HEK293T (cell line): ENCODE results near the gene GNA12.

Source experiments
- CTCF ChIA-PET: fragments of 350-600 bp; formaldehyde crosslinking; extraction: SDS; loops from one replicate; lab custom pipeline; 2021; ENCODE audit warnings: antibody characterized with exemption, inconsistent platforms; lab: Yijun Ruan, JAX
- POLR2A ChIA-PET: fragments of 350-600 bp; formaldehyde crosslinking; extraction: SDS; loops from one replicate; lab custom pipeline; 2020; ENCODE audit warnings: antibody characterized with exemption, inconsistent platforms; lab: Yijun Ruan, JAX
- DNase-seq: peaks from one replicate; pipeline ENCODE4 v3.0.0; 2012; ENCODE audit warnings: mixed read lengths; ENCODE audit errors: extremely low spot score
- ARNT ChIP-seq: fragments of 450-650 bp; IDR thresholded peaks from 2 replicates; pipeline ENCODE4 v1.6.1; 2017; ENCODE audit warnings: mild to moderate bottlenecking
- BHLHE40 ChIP-seq: fragments of 450-650 bp; IDR thresholded peaks from 2 replicates; pipeline ENCODE4 v1.6.1; 2016; ENCODE audit warnings: mild to moderate bottlenecking, moderate library complexity, borderline replicate concordance
- CTBP1 ChIP-seq: fragments of 450-650 bp; IDR thresholded peaks from 2 replicates; pipeline ENCODE4 v1.6.1; 2016; ENCODE audit warnings: borderline replicate concordance
- ELF4 ChIP-seq: fragments of 450-650 bp; IDR thresholded peaks from 2 replicates; pipeline ENCODE4 v1.6.1; 2017; ENCODE audit warnings: antibody characterized with exemption
- FOXA1 ChIP-seq: fragments of 450-650 bp; IDR thresholded peaks from 2 replicates; pipeline ENCODE4 v1.6.1; 2016; ENCODE audit warnings: mild to moderate bottlenecking
- FOXK2 ChIP-seq: fragments of 450-650 bp; IDR thresholded peaks from 2 replicates; pipeline ENCODE4 v1.6.1; 2016; ENCODE audit warnings: mild to moderate bottlenecking
- FOXM1 ChIP-seq: fragments of 450-650 bp; IDR thresholded peaks from 2 replicates; pipeline ENCODE4 v1.6.1; 2017; ENCODE audit warnings: mild to moderate bottlenecking, borderline replicate concordance
- HDGF ChIP-seq: fragments of 450-650 bp; IDR thresholded peaks from 2 replicates; pipeline ENCODE4 v1.6.1; 2017; ENCODE audit warnings: antibody characterized with exemption, borderline replicate concordance
- L3MBTL2 ChIP-seq: fragments of 450-650 bp; conservative IDR thresholded peaks from 2 replicates; pipeline ENCODE4 v1.6.1; 2016; ENCODE audit warnings: mild to moderate bottlenecking
- LEF1 ChIP-seq: fragments of 450-650 bp; IDR thresholded peaks from 2 replicates; pipeline ENCODE4 v1.6.1; 2017; ENCODE audit warnings: mild to moderate bottlenecking, borderline replicate concordance
- NFRKB ChIP-seq: fragments of 450-650 bp; IDR thresholded peaks from 2 replicates; pipeline ENCODE4 v1.6.1; 2016; ENCODE audit warnings: mild to moderate bottlenecking, moderate library complexity
- SP1 ChIP-seq: fragments of 450-650 bp; IDR thresholded peaks from 2 replicates; pipeline ENCODE4 v1.6.1; 2017
- SUZ12 ChIP-seq: fragments of 450-650 bp; IDR thresholded peaks from 2 replicates; pipeline ENCODE4 v1.6.1; 2016; ENCODE audit warnings: mild to moderate bottlenecking
- TARDBP ChIP-seq: fragments of 450-650 bp; IDR thresholded peaks from 2 replicates; pipeline ENCODE4 v1.6.1; 2016
- ZNF384 ChIP-seq: fragments of 450-650 bp; IDR thresholded peaks from 2 replicates; pipeline ENCODE4 v1.6.1; 2016
- TF ChIP-seq, protein P1 (sequence below): fragments of 450-650 bp; IDR thresholded peaks from 2 replicates; pipeline ENCODE4 v1.6.1; 2016

The GNA12 gene

GRCh38 chr7:2722591-2722990 is 121.5 kb downstream of the GNA12 start:
- no peak for DNase-seq
- ChIA-PET POLR2A (no interaction called here), CTCF (no interaction called here)
- TF ChIP-seq, protein P1, sequence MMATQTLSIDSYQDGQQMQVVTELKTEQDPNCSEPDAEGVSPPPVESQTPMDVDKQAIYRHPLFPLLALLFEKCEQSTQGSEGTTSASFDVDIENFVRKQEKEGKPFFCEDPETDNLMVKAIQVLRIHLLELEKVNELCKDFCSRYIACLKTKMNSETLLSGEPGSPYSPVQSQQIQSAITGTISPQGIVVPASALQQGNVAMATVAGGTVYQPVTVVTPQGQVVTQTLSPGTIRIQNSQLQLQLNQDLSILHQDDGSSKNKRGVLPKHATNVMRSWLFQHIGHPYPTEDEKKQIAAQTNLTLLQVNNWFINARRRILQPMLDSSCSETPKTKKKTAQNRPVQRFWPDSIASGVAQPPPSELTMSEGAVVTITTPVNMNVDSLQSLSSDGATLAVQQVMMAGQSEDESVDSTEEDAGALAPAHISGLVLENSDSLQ, result no peak
- TF ChIP-seq HDGF (no peak), ARNT (no peak), FOXA1 (no peak)

- no peak for TF ChIP-seq ARNT
- no peak for TF ChIP-seq SUZ12
- TF ChIP-seq ZNF384, result no peak
- TF ChIP-seq ELF4, result no peak
- TF ChIP-seq CTBP1, result no peak
- TF ChIP-seq L3MBTL2, result no peak
- no peak for TF ChIP-seq TARDBP
- no peak for DNase-seq
- ChIA-PET POLR2A (no interaction called here), CTCF (interaction anchor here (1.3 kb wide), 1 partner anchor 12 kb away, joined by 6 read pairs; no protein-coding TSS in a partner anchor)
These were observed 122.3 kb downstream of the GNA12 start for GRCh38 chr7:2721842-2722241.

DNA sequence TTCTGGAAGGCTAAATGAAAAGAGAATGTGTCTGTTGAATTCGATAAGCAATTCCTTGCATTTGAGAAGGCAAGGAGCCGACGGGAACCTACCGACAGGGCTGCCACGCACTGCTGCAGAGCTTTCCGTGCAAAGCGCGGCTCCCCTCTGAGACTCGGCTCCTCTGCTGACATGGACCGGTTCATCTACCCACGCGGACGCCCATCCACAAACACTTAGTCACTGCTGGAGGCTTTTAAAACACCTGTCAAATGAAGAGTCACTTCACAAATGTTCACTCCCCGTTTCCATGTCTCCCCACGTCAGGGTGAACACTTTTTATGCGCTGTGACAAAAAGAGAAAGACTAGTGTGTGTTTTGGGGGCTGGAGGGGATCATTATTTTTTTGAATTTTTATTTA is 124.1 kb downstream of the GNA12 start:
- ChIA-PET CTCF (interaction anchor here (1.5 kb wide), 1 partner anchor 17 kb away, joined by 3 read pairs; no protein-coding TSS in a partner anchor), POLR2A (no interaction called here)
- TF ChIP-seq TARDBP, result no peak
- TF ChIP-seq NFRKB, result no peak
- no peak for TF ChIP-seq FOXA1
- no peak for TF ChIP-seq SP1
- no peak for TF ChIP-seq FOXM1
- DNase-seq, result no peak

DNA sequence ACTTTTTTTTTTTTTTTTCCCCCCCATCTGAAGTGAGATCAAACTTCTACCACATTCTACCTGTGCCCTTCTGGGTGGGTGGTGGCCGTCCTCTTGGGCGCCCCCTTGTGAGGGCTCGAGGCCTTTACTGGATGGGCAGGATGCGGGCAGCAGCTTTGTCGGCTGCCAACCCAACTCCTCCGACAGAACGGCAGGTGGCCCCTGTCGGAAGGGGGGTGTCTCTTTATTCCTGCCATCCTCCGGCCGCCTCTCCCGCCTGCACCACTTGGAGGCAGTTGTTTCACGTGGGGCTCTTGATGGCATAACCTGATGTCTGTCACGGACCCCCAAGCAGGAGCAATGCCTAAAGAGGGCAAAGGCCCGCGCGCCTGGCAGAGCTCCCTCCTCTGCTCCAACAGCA is 125.1 kb downstream of the GNA12 start:
- CTCF ChIA-PET, result interaction anchor here (0.6 to 1.5 kb wide), 9 partner anchors 10 to 268 kb away, joined by 3 to 6 read pairs (median 3); no protein-coding TSS in a partner anchor
- DNase-seq, result peak; percentile 66
- TF ChIP-seq SUZ12 (no peak), NFRKB (no peak), ZNF384 (peak; percentile 49), ELF4 (no peak), FOXM1 (no peak), SP1 (no peak), ARNT (no peak)
- POLR2A ChIA-PET, result interaction anchor here (1.0 kb wide), 1 partner anchor 39 kb away, joined by 3 read pairs; no protein-coding TSS in a partner anchor

GRCh38 chr7:2718296-2718965 is 125.7 kb downstream of the GNA12 start:
- ChIA-PET CTCF (interaction anchor here (0.6 to 1.5 kb wide), 8 partner anchors 9 to 268 kb away, joined by 3 to 6 read pairs (median 3); no protein-coding TSS in a partner anchor), POLR2A (no interaction called here)
- TF ChIP-seq, protein P1, result no peak
- TF ChIP-seq FOXM1, result no peak
- no peak for TF ChIP-seq BHLHE40
- no peak for TF ChIP-seq L3MBTL2
- TF ChIP-seq NFRKB, result no peak
- no peak for TF ChIP-seq SUZ12
- TF ChIP-seq HDGF, result no peak
- no peak for TF ChIP-seq ELF4
- TF ChIP-seq ARNT, result no peak
- TF ChIP-seq FOXA1, result no peak
- TF ChIP-seq LEF1, result no peak
- no peak for TF ChIP-seq FOXK2
- no peak for TF ChIP-seq CTBP1
- no peak for DNase-seq

DNA sequence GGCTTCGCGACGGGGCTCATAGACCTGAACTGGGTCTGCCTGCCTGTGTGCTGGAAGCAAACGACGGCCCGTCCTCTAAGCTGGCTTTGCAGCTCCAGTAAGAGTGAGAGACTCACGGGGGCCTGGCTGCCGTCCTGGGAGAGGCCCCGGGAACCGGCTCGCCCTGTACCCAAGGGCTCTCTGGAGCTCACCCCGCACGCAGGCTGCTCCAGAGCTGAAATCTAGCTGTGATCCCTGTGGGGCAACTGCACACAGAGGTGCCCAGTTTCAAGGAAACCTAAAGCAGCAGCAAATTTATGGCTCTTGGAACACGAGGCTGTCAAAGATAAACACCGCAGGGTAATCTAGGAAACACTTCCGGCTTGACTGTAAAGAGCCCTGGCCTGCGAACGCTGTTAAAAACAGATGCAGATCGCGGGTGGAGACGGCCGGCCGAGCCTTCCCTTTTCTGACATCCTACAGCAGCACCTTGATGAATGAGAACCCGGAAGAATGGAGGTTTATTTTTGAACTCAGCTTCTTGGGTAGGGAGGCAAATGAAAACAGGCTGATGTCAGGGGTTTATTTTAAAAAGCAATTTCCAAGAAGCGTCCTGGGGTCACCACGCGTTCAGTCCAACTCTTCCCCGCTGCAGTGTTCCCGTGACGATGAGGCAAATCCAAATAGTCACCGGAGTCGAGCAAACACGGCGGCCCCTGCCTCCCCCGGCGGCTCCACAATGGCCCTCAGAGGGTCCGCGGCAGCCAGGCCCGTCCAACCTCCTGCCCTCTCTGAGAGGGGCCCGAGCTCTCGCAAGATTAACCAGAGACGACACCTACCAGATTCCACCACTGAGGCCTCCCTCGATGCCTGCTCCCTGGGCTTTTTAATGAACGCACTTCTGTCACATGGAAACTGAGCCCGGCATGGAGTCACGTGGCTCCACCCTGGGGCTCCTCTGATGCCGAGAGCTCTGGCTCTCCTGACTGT is 126.5 kb downstream of the GNA12 start:
- ChIA-PET CTCF (interaction anchor here (0.8 to 1.4 kb wide), 4 partner anchors 8 to 103 kb away, joined by 4 to 6 read pairs (median 4); no protein-coding TSS in a partner anchor), POLR2A (no interaction called here)
- DNase-seq, result peak; percentile 56
- TF ChIP-seq ELF4, result peak; percentile 21; the same call in 1 of the 2 replicates
- peak; percentile 56 for TF ChIP-seq L3MBTL2
- no peak for TF ChIP-seq HDGF
- no peak for TF ChIP-seq NFRKB
- TF ChIP-seq ZNF384, result no peak
- TF ChIP-seq ARNT, result no peak
- TF ChIP-seq LEF1, result no peak
- no peak for TF ChIP-seq CTBP1
- TF ChIP-seq, protein P1, result no peak
- TF ChIP-seq FOXA1, result no peak
